Chondrocyte (in vitro differentiated cells): ENCODE results near the gene CHN1. TPM values are rescaled to one million over a fixed set of nuclear protein-coding genes. Genes with fewer than 3 reads are reported as not detected.

Source experiments
- DNase-seq: peaks from one replicate; pipeline ENCODE4 v3.0.0; 2021; ENCODE audit warnings: mixed read lengths, low spot score
- H3K27ac Mint-ChIP-seq: one replicate; pipeline ENCODE4 v1.8.0; 2021; ENCODE audit warnings: mild to moderate bottlenecking, moderate library complexity, mixed read lengths; ENCODE audit not compliant: unreplicated experiment
- H3K27me3 Mint-ChIP-seq: 2 replicates; pipeline ENCODE4 v1.8.0; 2021; ENCODE audit warnings: low read depth, mixed read lengths
- H3K36me3 Mint-ChIP-seq: 2 replicates; pipeline ENCODE4 v1.8.0; 2021; ENCODE audit warnings: low read depth, mixed read lengths
- H3K4me1 Mint-ChIP-seq: 2 replicates; pipeline ENCODE4 v1.8.0; 2021; ENCODE audit warnings: low read depth, mild to moderate bottlenecking, mixed read lengths
- H3K4me3 Mint-ChIP-seq: one replicate; pipeline ENCODE4 v1.8.0; 2021; ENCODE audit warnings: mild to moderate bottlenecking, moderate library complexity, mixed read lengths; ENCODE audit not compliant: unreplicated experiment
- H3K9me3 Mint-ChIP-seq: 2 replicates; pipeline ENCODE4 v1.8.0; 2021; ENCODE audit warnings: low read depth, mixed read lengths
- CTCF ChIP-seq: fragments of 200-600 bp; sonication (generic); IDR thresholded peaks from 2 replicates; pipeline ENCODE4 v1.5.0; 2021; ENCODE audit warnings: antibody characterized with exemption, mild to moderate bottlenecking, moderate library complexity
- total RNA-seq: library from RNA; stranded (reverse); gene quantifications from 3 replicates; pipeline ENCODE4 v1.2.1, GENCODE V29; 2021

Gene CHN1
- total RNA-seq, 1 donor from 2014 or later = 23.1 TPM

GRCh38 chr2:174901075-174901474, 104.1 kb downstream of the CHN1 start:
- H3K27ac Mint-ChIP-seq = no peak overlapping the region
- H3K4me1 Mint-ChIP-seq = peaks cover 10% of the 10 kb centered on the region

DNA sequence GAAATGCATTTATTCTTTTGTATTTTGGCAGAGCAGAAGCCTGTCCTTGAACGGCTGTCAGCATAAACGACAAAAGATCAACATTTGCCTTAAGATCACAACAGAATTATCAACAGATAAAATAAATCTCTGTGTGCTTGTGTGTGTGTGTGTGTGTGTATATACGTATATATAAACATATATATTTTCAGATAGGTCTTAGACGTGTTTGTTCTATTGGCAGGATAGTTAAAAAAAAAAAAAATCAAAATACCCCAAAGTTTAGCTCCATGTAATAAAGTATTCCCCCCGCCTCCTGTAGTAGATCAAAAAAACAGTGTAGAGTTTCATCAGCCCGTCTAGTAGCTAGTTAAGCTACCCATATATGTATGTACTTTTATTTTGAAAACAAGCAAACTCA, 107.9 kb downstream of the CHN1 start:
- TF ChIP-seq CTCF = no peak
- DNase-seq = no peak
- Mint-ChIP-seq H3K27ac (no peak overlapping the region), H3K4me1 (peaks cover 11% of the 10 kb centered on the region), H3K4me3 (no peak overlapping the region), H3K36me3 (no peaks in the 10 kb centered on the region), H3K27me3 (no peaks in the 10 kb centered on the region), H3K9me3 (no peaks in the 10 kb centered on the region)

More at GRCh38 chr2:174901075-174901474, 104.1 kb downstream of the CHN1 start:
- no peak for DNase-seq
- no peak for TF ChIP-seq CTCF
- Mint-ChIP-seq H3K36me3 (no peaks in the 10 kb centered on the region), H3K9me3 (no peaks in the 10 kb centered on the region), H3K27me3 (no peaks in the 10 kb centered on the region), H3K4me3 (no peak overlapping the region)

- H3K27ac Mint-ChIP-seq = no peak overlapping the region
- H3K9me3 Mint-ChIP-seq = no peaks in the 10 kb centered on the region
- no peak for DNase-seq
- H3K36me3 Mint-ChIP-seq = no peaks in the 10 kb centered on the region
- TF ChIP-seq CTCF = no peak
- H3K27me3 Mint-ChIP-seq = no peaks in the 10 kb centered on the region
- no peak overlapping the region for H3K4me3 Mint-ChIP-seq
- H3K4me1 Mint-ChIP-seq = peaks cover 16% of the 10 kb centered on the region
Observed at GRCh38 chr2:174893018-174893417, 112.2 kb downstream of the CHN1 start.

DNA sequence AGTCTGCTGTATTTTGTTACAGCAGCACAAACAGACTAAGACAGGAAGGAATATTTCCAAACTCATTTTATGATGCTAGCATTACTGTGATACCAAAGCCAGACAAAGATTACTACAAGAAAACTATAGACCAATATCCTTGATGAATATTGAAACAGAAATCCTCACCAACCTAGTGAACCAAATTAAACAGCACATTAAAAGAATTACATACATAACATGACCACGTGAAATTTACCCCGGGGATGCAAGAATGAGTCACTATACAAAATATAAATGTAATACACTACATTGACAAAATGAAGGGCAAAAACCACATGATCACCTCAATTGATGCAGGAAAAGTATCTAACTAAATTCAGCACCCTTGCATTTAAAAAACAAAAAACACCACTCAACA, 112.6 kb downstream of the CHN1 start:
- no peak overlapping the region for H3K4me3 Mint-ChIP-seq
- no peaks in the 10 kb centered on the region for H3K27me3 Mint-ChIP-seq
- no peak for DNase-seq
- peaks cover 17% of the 10 kb centered on the region for H3K4me1 Mint-ChIP-seq
- no peak overlapping the region for H3K27ac Mint-ChIP-seq
- H3K36me3 Mint-ChIP-seq = no peaks in the 10 kb centered on the region
- no peak for TF ChIP-seq CTCF
- H3K9me3 Mint-ChIP-seq = no peaks in the 10 kb centered on the region

- Mint-ChIP-seq H3K27ac (no peak overlapping the region), H3K36me3 (no peaks in the 10 kb centered on the region), H3K4me3 (no peak overlapping the region), H3K9me3 (no peaks in the 10 kb centered on the region), H3K4me1 (peaks cover 17% of the 10 kb centered on the region), H3K27me3 (no peaks in the 10 kb centered on the region)
- TF ChIP-seq CTCF = peak; percentile 51
- DNase-seq = no peak
Observed at GRCh38 chr2:174888646-174889271, 116.4 kb downstream of the CHN1 start.
